WI38 (cell line): ENCODE results near the gene SLC29A4.
"Not testable (repeated sequence)": the region's sequence is repeated elsewhere in the genome, so short reads cannot be mapped to it uniquely, and the experiment has no call there.

Experiments used
- H3K4me3 ChIP-seq: 2 replicates; pipeline ENCODE4 v1.5.1; 2011; ENCODE audit warnings: low read depth, mild to moderate bottlenecking, control low read depth, low read length
- CTCF ChIP-seq: IDR thresholded peaks from 2 replicates; pipeline ENCODE4 v1.5.1; 2012; ENCODE audit warnings: low read depth, mild to moderate bottlenecking, control low read depth, low read length

SLC29A4 gene

GRCh38 chr7:5284304-5285281, 1.9 kb downstream of the SLC29A4 start:
- H3K4me3 ChIP-seq = no peak overlapping the region
- no peak for TF ChIP-seq CTCF

- no peak for TF ChIP-seq CTCF
- H3K4me3 ChIP-seq = no peak overlapping the region
These were observed 4.2 kb downstream of the SLC29A4 start for GRCh38 chr7:5286933-5287332.

GRCh38 chr7:5287373-5287772, 4.6 kb downstream of the SLC29A4 start:
- H3K4me3 ChIP-seq = not testable (repeated sequence)

- TF ChIP-seq CTCF = no peak
- H3K4me3 ChIP-seq = no peak overlapping the region
These were observed 5.1 kb downstream of the SLC29A4 start for GRCh38 chr7:5287802-5288201.

- not testable (repeated sequence) for H3K4me3 ChIP-seq
These were observed 5.8 kb downstream of the SLC29A4 start for GRCh38 chr7:5288560-5288959.

- H3K4me3 ChIP-seq = no peak overlapping the region
- TF ChIP-seq CTCF = no peak
These were observed 6.6 kb downstream of the SLC29A4 start for GRCh38 chr7:5289355-5289754.

- H3K4me3 ChIP-seq = no peak overlapping the region
- no peak for TF ChIP-seq CTCF
These were observed 8.6 kb downstream of the SLC29A4 start for GRCh38 chr7:5291301-5291700.

- H3K4me3 ChIP-seq = not testable (repeated sequence)
These were observed 9.1 kb downstream of the SLC29A4 start for GRCh38 chr7:5291711-5292335.
